ENCODE results near the gene VSIG4. TPM values are rescaled to one million over a fixed set of nuclear protein-coding genes. Genes with fewer than 3 reads are reported as not detected.

VSIG4 gene
- total RNA-seq, 1 donor from 2014 or later = 65.1 TPM

GRCh38 chrX:66030505-66031317, 9.2 kb downstream of the VSIG4 start:
- ATAC-seq (no peak), DNase-seq (ENCODE audit: missing footprints) (no peak)
- intact Hi-C loops (cut with DNase I) = no loop called here

DNA sequence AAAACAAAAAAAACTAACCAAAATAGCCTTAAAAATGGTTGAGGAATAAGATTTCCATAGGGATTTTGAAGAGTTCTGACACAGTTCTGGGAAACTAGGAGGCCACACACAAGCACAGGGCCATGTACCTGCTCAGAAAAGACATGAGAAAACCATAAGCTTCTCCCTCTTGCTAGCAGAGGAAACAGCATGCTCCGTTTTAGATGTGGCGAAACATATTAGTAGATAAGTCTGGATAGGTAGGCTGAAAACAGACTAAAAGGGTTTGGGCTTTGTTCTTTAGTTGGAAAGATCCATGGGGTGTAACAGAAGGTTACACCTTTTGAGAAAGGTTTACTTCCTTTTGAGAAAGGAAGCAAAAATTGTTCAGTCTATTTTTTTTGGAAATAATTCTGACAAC, 10.9 kb downstream of the VSIG4 start:
- intact Hi-C loops (cut with DNase I) = no loop called here
- DNase-seq (ENCODE audit: missing footprints) = no peak

DNA sequence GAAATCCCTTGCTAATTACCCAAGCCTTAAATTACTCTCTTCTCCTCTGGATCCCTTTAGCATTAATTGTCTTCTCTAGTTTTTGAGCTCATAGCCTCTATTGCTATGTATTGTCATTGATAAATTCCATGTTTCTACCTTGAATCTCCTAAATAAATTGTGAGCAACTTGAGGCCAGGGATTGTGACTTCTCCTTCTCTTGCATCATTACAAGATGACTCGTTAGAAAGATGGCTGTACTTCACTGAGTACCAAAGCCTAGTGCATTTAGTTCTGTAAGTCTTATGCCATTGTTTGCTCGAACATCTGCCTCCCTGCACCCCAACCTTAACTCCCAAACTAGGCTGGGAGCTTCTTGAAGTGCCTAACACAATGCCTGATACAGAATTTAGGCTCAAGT, 15.3 kb downstream of the VSIG4 start:
- intact Hi-C loops (cut with DNase I) = no loop called here
- DNase-seq (ENCODE audit: missing footprints) (no peak), ATAC-seq (no peak)

More for the DNA sequence above, 10.9 kb downstream of the VSIG4 start:
- ATAC-seq = no peak

- intact Hi-C loops (cut with DNase I) = no loop called here
- no peak for DNase-seq (ENCODE audit: missing footprints)
- no peak for ATAC-seq
These were observed 15.8 kb downstream of the VSIG4 start for GRCh38 chrX:66024092-66024467.

GRCh38 chrX:66023385-66024091, 16.3 kb downstream of the VSIG4 start:
- intact Hi-C loops (cut with DNase I) = no loop called here
- ATAC-seq (no peak), DNase-seq (ENCODE audit: missing footprints) (no peak)

DNA sequence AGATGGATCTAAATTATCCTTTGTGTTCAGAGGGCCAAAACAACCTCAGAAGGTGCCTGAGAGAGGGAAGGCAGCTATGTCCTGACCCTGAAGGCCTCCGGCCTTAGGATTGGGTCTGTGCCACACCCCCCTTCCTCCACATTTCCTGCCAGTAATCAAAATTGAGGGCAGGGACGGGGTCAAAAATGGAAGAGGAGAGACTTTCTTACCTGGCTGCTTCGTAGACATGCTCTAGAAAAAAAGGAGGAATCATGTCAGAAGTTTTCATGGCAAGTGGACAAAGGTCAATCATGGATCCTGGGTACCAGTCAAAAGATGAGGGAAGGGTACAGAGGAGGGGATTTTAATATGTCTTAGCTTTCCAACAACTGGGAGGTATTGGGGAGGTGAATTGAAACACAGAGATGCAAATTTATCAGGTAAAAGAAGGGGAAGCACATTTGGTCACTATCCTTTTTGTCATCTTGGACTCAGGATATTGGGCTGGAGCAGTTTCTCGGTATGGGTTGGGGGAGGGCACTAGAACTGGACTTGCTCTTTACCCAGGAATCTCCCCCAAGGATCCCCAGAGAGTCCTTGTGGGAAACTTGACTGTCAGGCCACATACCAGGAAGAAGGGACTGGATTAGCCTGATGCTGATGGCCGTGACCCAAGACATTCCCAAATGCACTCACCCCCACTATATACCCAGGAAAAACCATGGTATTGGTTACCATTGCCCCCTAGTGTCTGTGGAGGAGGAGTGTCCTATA, 17.1 kb downstream of the VSIG4 start:
- intact Hi-C loops (cut with DNase I) = no loop called here
- ATAC-seq = no peak
- no peak for DNase-seq (ENCODE audit: missing footprints)

DNA sequence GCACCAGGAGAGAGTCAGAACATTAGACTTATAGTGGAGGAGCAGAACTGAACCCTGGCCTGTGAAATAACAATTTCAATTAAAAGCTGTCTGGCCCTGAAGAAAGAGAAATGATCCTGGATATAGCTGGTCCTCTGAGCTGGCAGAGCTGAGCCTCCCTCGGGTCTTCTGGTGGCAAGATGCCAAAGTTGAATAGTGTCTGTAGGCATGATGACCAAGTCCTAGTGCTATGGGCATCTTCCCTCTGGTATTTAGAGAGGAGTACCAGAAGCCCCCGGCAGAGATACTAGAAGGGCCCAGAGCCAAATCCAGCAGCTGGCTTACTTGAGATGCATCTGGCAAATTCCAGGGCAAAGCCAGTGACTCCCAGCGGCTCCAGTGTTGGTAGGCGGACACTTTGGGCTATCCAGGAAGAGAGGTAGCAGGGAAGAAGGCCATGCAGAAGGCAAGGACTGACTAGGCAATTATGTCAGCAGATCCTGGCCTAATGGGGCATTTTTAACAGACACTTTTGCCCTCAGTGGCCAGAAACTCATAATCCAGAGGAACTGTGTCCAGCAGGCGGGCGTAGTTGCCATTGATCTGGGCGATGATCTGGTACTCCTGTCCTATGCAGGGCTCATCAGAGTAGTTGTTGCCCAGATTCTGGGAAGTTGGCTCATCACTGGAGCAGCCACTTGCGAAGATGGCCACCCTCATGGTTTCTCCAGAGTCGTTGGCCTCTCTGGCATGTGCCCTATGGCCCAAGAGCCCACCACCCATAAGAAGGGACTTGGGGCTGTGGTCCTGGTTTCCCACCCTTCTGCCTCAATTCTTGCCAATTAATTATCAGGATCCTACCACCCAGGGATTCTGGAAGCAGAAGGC, 17.9 kb downstream of the VSIG4 start:
- DNase-seq (ENCODE audit: missing footprints) = peak; percentile 53
- intact Hi-C loops (cut with DNase I) = no loop called here
- no peak for ATAC-seq

DNA sequence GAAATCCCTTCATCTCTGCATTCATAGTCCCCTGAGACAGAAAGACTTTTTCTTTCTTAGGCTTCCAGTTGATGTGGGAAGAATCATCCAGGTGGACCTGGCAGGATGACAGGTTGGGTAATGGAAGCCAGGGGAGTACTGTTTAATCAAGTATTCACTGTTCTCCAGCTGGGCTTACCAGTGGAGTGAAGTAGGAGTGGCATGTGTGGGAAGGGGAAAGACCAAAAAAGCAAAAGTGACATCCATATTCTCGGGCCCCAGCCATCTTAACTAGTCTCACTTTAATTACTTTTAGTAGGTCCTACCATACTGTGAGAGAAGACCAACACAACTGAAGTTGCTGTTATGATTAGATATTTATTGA, 18.5 kb downstream of the VSIG4 start:
- DNase-seq (ENCODE audit: missing footprints) = no peak
- no peak for ATAC-seq
- intact Hi-C loops (cut with DNase I) = no loop called here

DNA sequence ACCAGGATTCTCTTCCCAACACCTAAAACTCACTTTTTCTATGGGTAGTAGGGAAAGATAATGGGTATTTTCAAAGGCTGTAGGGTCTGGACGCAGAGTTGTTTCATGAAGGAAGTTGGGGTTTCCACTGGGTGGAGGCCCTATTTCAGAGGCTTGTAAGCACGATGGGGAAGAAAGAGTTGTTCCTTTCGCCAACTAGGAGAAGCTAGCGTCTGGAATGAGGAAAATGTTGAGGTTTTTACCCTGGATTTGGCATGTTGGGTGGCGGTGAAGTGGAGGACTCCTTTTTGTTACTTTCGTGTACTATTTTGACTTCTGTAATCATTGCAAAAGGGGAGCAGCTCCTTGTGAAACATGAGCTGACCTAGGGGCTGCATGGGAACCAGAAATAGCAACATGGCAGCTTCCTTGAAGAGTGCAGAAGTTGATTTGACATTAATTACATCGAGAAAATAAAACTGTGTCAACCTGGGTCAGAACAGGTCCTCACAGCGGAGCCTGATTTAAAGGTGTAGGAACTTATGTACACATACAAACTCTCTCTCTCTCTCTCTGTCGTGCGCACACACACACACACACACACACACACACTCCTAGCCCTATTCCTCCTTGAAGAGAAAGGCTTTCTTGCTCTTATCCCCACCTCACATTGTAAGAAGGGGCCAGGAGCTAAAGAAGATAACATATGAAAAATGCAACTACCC, 19.1 kb downstream of the VSIG4 start:
- no peak for ATAC-seq
- DNase-seq (ENCODE audit: missing footprints) = no peak
- intact Hi-C loops (cut with DNase I) = no loop called here

DNA sequence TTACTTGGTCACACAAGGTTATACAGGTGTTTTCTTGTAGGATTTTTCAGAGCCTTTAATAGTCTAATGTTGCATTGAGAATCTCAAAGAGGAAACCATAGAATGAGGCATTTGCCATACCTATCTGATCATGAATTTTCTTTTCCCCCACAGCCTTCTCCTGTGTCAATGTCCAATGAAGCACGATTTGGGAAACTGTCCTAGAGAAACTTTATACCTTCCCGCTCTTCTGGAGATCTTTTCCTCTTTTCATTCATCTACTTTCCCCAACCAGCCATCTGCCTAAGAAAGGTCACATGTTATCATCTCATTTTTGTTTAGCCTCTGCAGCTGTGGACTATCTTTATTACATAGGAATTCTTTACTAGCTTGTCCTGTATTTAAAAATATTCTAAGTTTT, 19.9 kb downstream of the VSIG4 start:
- DNase-seq (ENCODE audit: missing footprints) (no peak), ATAC-seq (no peak)
- intact Hi-C loops (cut with DNase I) = no loop called here

- intact Hi-C loops (cut with DNase I) = no loop called here
- ATAC-seq (no peak), DNase-seq (ENCODE audit: missing footprints) (no peak)
These were observed 20.6 kb downstream of the VSIG4 start for GRCh38 chrX:66019310-66019652.

DNA sequence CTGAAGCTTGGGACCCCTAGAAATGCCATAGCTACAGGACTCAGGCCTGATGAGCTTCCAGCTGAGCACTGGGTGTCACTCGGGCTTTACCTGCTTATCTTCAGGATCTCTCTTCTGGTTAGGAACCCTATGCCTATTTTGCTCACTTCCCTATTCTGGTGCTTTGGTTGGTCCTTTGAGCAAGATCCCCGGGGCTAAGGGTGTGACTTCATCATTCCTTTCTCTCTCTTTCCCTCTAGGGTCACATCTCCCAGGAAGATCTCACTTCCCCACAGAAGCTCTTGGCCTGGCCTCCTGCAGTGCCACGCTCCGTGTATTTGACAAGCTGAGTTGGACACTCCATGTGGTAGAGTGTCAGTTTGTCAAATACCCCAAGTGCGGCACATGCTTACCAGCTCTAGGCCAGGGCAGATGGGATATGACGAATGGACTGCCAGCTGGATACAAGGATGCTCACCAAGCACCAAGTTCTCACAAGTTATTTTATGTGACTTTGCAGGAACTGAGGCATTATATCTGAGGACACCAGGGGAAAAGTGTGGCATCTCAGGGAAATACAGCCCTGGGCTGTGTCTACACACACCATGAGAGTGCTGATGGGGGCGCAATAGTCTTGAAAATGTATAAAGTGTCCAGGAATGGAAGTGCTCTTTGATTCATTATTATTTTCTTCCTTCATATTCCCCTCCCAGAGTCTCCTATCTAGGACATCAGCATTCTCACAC, 21.1 kb downstream of the VSIG4 start:
- intact Hi-C loops (cut with DNase I) = no loop called here
- no peak for ATAC-seq
- DNase-seq (ENCODE audit: missing footprints) = peak; percentile 11

GRCh38 chrX:66017659-66018170, 22.2 kb downstream of the VSIG4 start:
- DNase-seq (ENCODE audit: missing footprints) (no peak), ATAC-seq (no peak)
- intact Hi-C loops (cut with DNase I) = no loop called here

DNA sequence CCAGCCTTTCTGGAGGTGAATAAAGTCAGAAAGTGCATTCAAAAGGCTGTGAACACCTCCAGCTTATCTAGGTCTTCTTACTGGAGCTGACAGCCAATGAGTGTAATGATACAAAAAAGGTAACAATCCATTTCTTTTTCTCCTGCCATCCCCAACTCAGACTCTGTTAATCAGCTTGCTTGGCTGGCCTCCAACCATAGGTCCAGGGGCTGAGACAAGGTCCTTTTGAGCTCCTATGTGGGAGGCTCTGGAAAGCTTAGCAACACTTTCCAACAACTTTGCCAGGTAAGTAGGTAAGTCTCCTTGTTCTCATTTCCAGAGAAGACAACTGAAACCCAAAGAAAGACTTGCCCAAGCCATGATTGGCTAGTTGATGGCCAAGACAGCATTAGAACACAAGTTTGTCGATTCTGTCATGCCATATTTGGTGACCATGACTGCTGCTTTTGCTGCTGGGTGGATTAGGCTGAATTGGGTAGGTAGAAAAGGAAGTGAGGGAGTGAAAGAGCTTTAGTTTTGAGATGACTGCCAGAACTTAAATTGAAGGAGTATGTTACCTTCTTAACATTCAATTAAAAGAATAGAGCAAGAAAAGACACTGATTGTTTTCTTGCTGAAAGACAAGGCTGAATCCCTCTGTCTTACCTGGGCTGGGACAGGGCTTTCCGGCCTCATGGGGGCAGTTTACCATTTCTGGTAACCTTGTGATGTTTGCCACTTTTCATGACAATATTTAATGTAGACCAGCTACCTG, 22.8 kb downstream of the VSIG4 start:
- intact Hi-C loops (cut with DNase I) = no loop called here
- ATAC-seq (no peak), DNase-seq (ENCODE audit: missing footprints) (peak; percentile 6)

DNA sequence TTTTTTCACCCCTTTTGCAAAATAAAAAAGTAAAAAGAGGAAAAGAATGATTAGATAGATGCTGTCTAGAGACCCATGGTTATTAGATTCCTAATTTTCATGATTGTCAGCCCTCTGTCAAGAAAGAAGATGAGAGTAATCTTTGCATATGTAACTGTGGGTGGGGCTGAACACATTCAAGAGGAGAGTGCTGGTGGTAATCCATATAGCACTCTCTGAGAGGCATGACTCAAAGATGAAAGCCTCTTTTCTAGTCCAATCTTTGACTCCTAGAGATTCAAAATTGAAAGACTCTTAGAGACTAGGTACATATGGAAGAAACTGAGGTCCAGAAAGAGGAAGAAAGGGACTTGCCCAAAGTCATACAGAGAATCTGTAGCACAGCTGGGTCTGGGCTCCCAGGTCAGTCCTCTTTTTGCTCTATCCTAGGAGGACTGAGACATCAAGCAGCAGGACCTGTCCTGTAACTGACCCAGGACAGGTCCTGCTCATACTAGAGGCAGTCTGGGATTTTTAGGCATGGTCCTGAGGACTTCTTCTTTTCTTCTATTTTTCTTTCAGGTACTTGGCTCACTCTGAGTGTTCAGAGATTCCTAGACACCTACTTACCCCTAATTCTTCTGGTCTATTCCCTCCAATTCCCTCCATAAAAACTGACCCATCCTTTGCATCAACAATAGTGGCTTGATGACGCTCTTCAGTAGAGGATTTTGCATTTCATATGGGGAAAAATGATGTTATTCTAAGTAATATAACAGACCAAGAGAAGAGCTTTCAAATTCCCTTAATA, 23.8 kb downstream of the VSIG4 start:
- ATAC-seq = no peak
- DNase-seq (ENCODE audit: missing footprints) = no peak
- intact Hi-C loops (cut with DNase I) = no loop called here

- intact Hi-C loops (cut with DNase I) = no loop called here
- DNase-seq (ENCODE audit: missing footprints) (peak; percentile 50), ATAC-seq (peak; percentile 69)
These were observed 24.6 kb downstream of the VSIG4 start for GRCh38 chrX:66015152-66015831.
